ENCODE results near the gene DCAF10. TPM values are rescaled to one million over a fixed set of nuclear protein-coding genes. Genes with fewer than 3 reads are reported as not detected.

The DCAF10 gene
- total and polyA plus RNA-seq, 2 of the 8 experiments (the other 6 are each of a cell fraction or from before 2014, with no cell fraction given) = 7.1 to 15.0 TPM

DNA sequence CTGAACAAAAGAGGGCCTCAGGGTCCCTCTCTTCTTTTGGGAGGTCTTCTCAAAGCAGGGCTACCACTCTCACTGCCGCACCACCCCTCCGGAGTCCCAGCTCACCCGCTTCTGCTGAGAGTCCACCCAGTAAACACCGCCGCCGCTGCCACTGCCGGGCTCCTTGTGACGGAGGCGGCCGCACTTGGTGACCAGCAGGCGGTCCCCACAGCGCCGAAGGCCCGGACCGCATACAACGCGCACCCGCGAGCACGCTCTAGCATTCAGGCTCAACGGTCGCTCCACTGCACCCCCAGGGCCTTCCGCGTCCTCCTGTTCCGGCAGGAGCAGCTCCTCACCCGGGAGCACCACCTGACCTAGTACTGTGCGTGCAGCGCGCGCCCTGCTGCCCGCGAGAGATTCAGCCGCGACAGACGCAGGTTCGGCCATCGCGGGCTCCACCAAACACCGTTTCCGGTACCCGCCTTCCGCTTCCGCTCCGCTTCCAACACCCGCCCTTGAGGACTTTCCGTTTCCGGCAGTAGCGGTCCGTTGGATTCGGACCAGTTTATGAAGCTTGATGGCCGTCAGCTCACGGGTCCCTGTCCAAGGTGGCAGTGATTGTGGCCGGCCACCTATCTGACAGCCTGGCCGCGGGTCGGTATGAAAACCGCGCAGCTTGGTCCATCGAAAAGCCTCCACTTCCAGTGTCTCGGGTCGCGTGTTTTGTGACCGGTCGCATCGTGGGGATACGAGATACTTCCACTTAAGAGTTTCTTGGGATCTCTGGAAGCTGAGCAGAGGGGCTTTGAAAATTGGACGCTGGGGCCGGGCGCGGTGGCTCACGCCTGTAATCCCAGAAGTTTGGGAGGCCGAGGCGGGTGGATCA is 15.7 kb upstream of the DCAF10 start, which contains the start of gene EXOSC3:
EXOSC3 (minus strand) TSS at position 449 of the 868 bp plus-strand sequence; CDS start at position 429, 20 bp downstream.
- Histone ChIP-seq H3K36me3 (ENCODE audit: control insufficient read depth in 2 of 4, insufficient read depth in 4 of 4, low read length in 3 of 4) (peaks cover 19 to 39% (median 31%) of the 10 kb centered on the region in 4 experiments), H3K79me1 (ENCODE audit: low read depth, low read length) (peaks cover 6% of the 10 kb centered on the region), H3K4me1 (replicated peaks in 1 of 4; ENCODE audit: control insufficient read depth in 3 of 4, insufficient read depth in 4 of 4, low read length in 3 of 4) (peaks cover 0 to 4% (median 0%) of the 10 kb centered on the region in 4 experiments; a peak in 3 of 7 replicates), H3K27me3 (replicated peaks in 1 of 4; ENCODE audit: control insufficient read depth in 3 of 4, extremely low read depth in 1 of 4, insufficient read depth in 3 of 4, low read length in 3 of 4) (peaks cover 0 to 3% (median 2%) of the 10 kb centered on the region in 4 experiments; a peak in 2 of 7 replicates), H2AFZ (ENCODE audit: low read length) (peak within 1 kb of the TSS; percentile 92; the same call in 1 of the 2 replicates), H3K27ac (ENCODE audit: low read depth, low read length) (peak within 1 kb of the TSS; percentile 82), H4K8ac (ENCODE audit: extremely low read depth, insufficient read depth, low read length) (peak within 1 kb of the TSS; percentile 97), H3K4me2 (ENCODE audit: insufficient read depth in 1 of 2, low read depth in 2 of 2, low read length in 2 of 2) (peak within 1 kb of the TSS; percentile 62 to 79), H3K4ac (replicated peaks; ENCODE audit: insufficient read length, low read depth, low read length) (peak within 1 kb of the TSS; percentile 6), H3K4me3 (ENCODE audit: extremely low read depth in 1 of 4, insufficient read depth in 2 of 4, low read depth in 3 of 4, low read length in 4 of 4) (peak within 1 kb of the TSS; percentile 90 to 95 (median 94)), H3K14ac (ENCODE audit: insufficient read length) (no peak within 1 kb of the TSS), H3K23ac (ENCODE audit: insufficient read length) (no peak within 1 kb of the TSS), H2BK20ac (ENCODE audit: low read length) (no peak within 1 kb of the TSS), H2BK5ac (ENCODE audit: low read depth, low read length) (peak within 1 kb of the TSS; percentile 91), H3K18ac (ENCODE audit: extremely low read depth, low read length) (0 out of 2 replicates have a peak within 1 kb of the TSS, but pooled peaks have one; percentile 86), H4K20me1 (replicated peaks in 1 of 2; ENCODE audit: control insufficient read depth in 1 of 2, insufficient read depth in 2 of 2, low read length in 2 of 2) (peaks cover 0 to 12% of the 10 kb centered on the region in 2 experiments), H2BK15ac (ENCODE audit: low read length) (no peak within 1 kb of the TSS), H3K9me3 (ENCODE audit: insufficient read depth in 2 of 2, low read depth in 1 of 2, low read length in 1 of 2) (no peaks in the 10 kb centered on the region), H3K9ac (replicated peaks in 1 of 4; ENCODE audit: extremely low read depth in 1 of 4, low read depth in 3 of 4, low read length in 3 of 4) (peak within 1 kb of the TSS; percentile 84 to 93 (median 88)), H2BK12ac (ENCODE audit: low read depth, low read length) (no peak within 1 kb of the TSS), H4K91ac (replicated peaks; ENCODE audit: insufficient read length, low read length) (no peak within 1 kb of the TSS), H3K23me2 (ENCODE audit: low read depth, low read length) (peaks cover 6% of the 10 kb centered on the region), H2BK120ac (replicated peaks; ENCODE audit: low read depth, low read length) (no peak within 1 kb of the TSS), H4K5ac (ENCODE audit: insufficient read length, low read depth, low read length) (peak within 1 kb of the TSS; percentile 12), H3K79me2 (ENCODE audit: control insufficient read depth in 1 of 2, insufficient read depth in 2 of 2, low read length in 2 of 2) (peaks cover 6 to 27% of the 10 kb centered on the region in 2 experiments; a peak in 3 of 4 replicates), H2AK5ac (ENCODE audit: low read depth, low read length) (no peak within 1 kb of the TSS), H3K56ac (replicated peaks; ENCODE audit: insufficient read length, low read depth, low read length) (peak within 1 kb of the TSS; percentile 65)
- DNase-seq (ENCODE audit: low read depth in 1 of 2, low spot score in 2 of 2) (peak; percentile 69 to 91), FAIRE-seq (no peak)
- ChIA-PET CTCF (ENCODE audit: partially characterized antibody) (interaction anchor here (0.6 to 2.9 kb wide), 10 partner anchors 11 to 70 kb away, joined by 3 to 19 read pairs (median 3); partner anchors contain the start of genes DCAF10 and TRMT10B), POLR2A (ENCODE audit: partially characterized antibody) (interaction anchor here (0.7 to 4.1 kb wide), 12 partner anchors 9 to 316 kb away, joined by 3 to 20 read pairs (median 4); partner anchors contain the start of gene DCAF10)
- WGBS, 2 experiments (ENCODE audit: extremely low coverage in 1 of 2, insufficient coverage in 1 of 2, insufficient read length in 1 of 2, insufficient replicate concordance in 2 of 2, low coverage in 1 of 2, low lambda C conversion rate in 2 of 2, missing lambda C conversion rate in 1 of 2) = 2% methylated on average over 72 of the region's 73 CpGs; no CpG with 5 or more reads in 1 of the 2 experiments
- TF ChIP-seq BACH1 (IDR thresholded peaks at IDR 0.05; ENCODE audit: low read length) (0 out of 2 replicates have a peak, but pooled peaks have one; percentile 3), RAD21 (IDR thresholded peaks at IDR 0.05 in 1 of 2, conservative IDR thresholded peaks at IDR 0.05 in 1 of 2; ENCODE audit: low read depth in 2 of 2, low read length in 2 of 2) (peak in 1 of 2 experiments; percentile 13; a peak in 1 of 4 replicates), HDAC2 (IDR thresholded peaks at IDR 0.05; ENCODE audit: borderline replicate concordance in 1 of 2, low read depth in 2 of 2, low read length in 2 of 2) (peak; percentile 45 to 93; a peak in 1 of 4 replicates), JUND (IDR thresholded peaks at IDR 0.05; ENCODE audit: low read length) (no peak), CREB1 (IDR thresholded peaks at IDR 0.05) (0 out of 2 replicates have a peak, but pooled peaks have one; percentile 26), SIX5 (IDR thresholded peaks at IDR 0.05; ENCODE audit: low read depth, low read length) (no peak)
- TF ChIP-seq, protein P1, sequence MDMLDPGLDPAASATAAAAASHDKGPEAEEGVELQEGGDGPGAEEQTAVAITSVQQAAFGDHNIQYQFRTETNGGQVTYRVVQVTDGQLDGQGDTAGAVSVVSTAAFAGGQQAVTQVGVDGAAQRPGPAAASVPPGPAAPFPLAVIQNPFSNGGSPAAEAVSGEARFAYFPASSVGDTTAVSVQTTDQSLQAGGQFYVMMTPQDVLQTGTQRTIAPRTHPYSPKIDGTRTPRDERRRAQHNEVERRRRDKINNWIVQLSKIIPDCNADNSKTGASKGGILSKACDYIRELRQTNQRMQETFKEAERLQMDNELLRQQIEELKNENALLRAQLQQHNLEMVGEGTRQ (IDR thresholded peaks at IDR 0.05; ENCODE audit: low read length) = 0 out of 2 replicates have a peak, but pooled peaks have one; percentile 33
- TF ChIP-seq, protein P2, sequence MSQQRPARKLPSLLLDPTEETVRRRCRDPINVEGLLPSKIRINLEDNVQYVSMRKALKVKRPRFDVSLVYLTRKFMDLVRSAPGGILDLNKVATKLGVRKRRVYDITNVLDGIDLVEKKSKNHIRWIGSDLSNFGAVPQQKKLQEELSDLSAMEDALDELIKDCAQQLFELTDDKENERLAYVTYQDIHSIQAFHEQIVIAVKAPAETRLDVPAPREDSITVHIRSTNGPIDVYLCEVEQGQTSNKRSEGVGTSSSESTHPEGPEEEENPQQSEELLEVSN (IDR thresholded peaks at IDR 0.05) = peak; percentile 66

Measured in H1 (cell line).